GM12891 (cell line): Measurements from ENCODE around the gene SLC16A9.

Source experiments
- POLR2A ChIP-seq: IDR thresholded peaks from 2 replicates; pipeline ENCODE4 v1.6.1; 2011; ENCODE audit warnings: low read depth, low read length, control low read depth
- POLR2AphosphoS5 ChIP-seq: IDR thresholded peaks from 2 replicates; pipeline ENCODE4 v1.6.1; 2011; ENCODE audit warnings: low read depth, low read length, control low read depth
- SPI1 ChIP-seq: IDR thresholded peaks from 2 replicates; pipeline ENCODE4 v1.6.1; 2011; ENCODE audit warnings: low read depth, low read length, control low read depth

DNA sequence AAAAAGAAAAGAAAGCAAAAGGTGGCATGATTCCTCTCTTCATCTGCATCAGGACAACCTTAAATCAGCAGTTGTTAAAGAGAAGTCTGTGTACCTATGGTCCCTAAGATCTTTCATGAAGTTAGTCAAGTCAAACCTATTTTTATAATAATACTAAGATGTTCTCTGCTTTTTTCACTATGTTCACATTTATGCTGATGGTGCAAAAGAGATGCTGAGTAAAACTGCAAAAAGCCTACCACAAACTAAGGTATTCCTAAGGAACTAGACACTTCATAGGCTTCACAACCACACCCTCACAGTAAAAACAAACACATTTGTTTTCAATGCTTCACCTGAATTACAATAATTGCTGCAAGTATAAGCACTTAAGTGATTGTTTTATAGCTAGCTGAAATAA, 43.3 kb downstream of the SLC16A9 start:
- TF ChIP-seq POLR2AphosphoS5 (no peak), POLR2A (no peak), SPI1 (no peak)
